Heart left ventricle (tissue), 16 donors: ENCODE data around the gene COPE. TPM values are rescaled to one million over a fixed set of nuclear protein-coding genes. Genes with fewer than 3 reads are reported as not detected.

Experiments
- ATAC-seq, 4 donors: fragments of 200-7000 bp; cut with Tn5 transposase; one replicate each; pipeline ENCODE4 v1.9.1; 2020 to 2022; ENCODE audit warnings: moderate library complexity in 4 of 4, mild to moderate bottlenecking in 3 of 4, moderate number of reproducible peaks in 1 of 4
- DNase-seq, 5 donors: peaks; one replicate each; pipeline ENCODE4 v3.0.0-alpha.2; 2020
- H3K27ac ChIP-seq, 12 donors: fragments of 200-600 bp; sonication (generic) in 4 of 12; one replicate each; pipeline versions ENCODE4 v1.5.0 to v1.8.0; 2016 to 2022; ENCODE audit warnings: mild to moderate bottlenecking in 2 of 12
- H3K27me3 ChIP-seq, 9 donors: fragments of 200-600 bp; sonication (generic) in 2 of 9; one replicate each; pipeline versions ENCODE4 v1.5.1 to v1.8.0; 2016 to 2022; ENCODE audit warnings: mild to moderate bottlenecking in 3 of 9
- H3K36me3 ChIP-seq, 9 donors: fragments of 200-600 bp; sonication (generic) in 2 of 9; one replicate each; pipeline versions ENCODE4 v1.5.0 to v1.8.0; 2018 to 2022; ENCODE audit warnings: mild to moderate bottlenecking in 2 of 9
- H3K4me1 ChIP-seq, 12 donors: fragments of 200-600 bp; sonication (generic) in 4 of 12; one replicate each; pipeline versions ENCODE4 v1.5.0 to v1.8.0; 2016 to 2022; ENCODE audit warnings: mild to moderate bottlenecking in 3 of 12
- H3K4me3 ChIP-seq, 12 donors: fragments of 200-600 bp; sonication (generic) in 4 of 12; one replicate each; pipeline versions ENCODE4 v1.5.0 to v1.8.0; 2017 to 2022; ENCODE audit warnings: mild to moderate bottlenecking in 9 of 12, moderate library complexity in 4 of 12
- H3K9me3 ChIP-seq, 12 donors: fragments of 200-600 bp; sonication (generic) in 4 of 12; one replicate each; pipeline versions ENCODE4 v1.5.0 to v1.8.0; 2016 to 2022; ENCODE audit warnings: mild to moderate bottlenecking in 1 of 12
- CTCF ChIP-seq, 12 donors: fragments of 200-600 bp; sonication (generic) in 4 of 12; IDR thresholded peaks; one replicate each; pipeline versions ENCODE4 v1.5.0 to v1.8.0; 2018 to 2022; ENCODE audit warnings: antibody characterized with exemption in 12 of 12, mild to moderate bottlenecking in 5 of 12
- POLR2A ChIP-seq, 2 donors: fragments of 450-650 bp; IDR thresholded peaks; one replicate each; pipeline ENCODE4 v1.6.1; 2017; ENCODE audit warnings: antibody characterized with exemption in 2 of 2, mild to moderate bottlenecking in 2 of 2, moderate library complexity in 2 of 2
- WGBS, 4 donors: extraction: QIAGEN DNeasy Blood & Tissue Kit in 2 of 4; methylation state at CpG; one replicate each; pipeline versions ENCODE4 v1.1.5 to v1.1.7; 2013 to 2018; 5-methylcytosine and 5-hydroxymethylcytosine counted together
- intact Hi-C, 10 donors: fragments of 100-400 bp; cut with DNase I; formaldehyde crosslinking; loops; one replicate each; pipeline versions ENCODE4 v1.11.1 to v1.14.2; 2022
- long read RNA-seq, 3 donors: library from polyadenylated mRNA; unstranded; transcript quantifications; one replicate each; pipeline ENCODE4 v2.0.0, GENCODE V29; 2020 to 2021
- polyA plus RNA-seq, 2 donors: library from polyadenylated mRNA; stranded (reverse); fragments of 200-250 nt; gene quantifications; one replicate each; pipeline ENCODE4 v1.2.3, GENCODE V29; 2013
- total RNA-seq, 9 donors: library from RNA; depleted of rRNA in 2 of 9; stranded (reverse); fragments of >200 nt in 2 of 9; fragmentation: NEBNext Ultra II Directional in 3 of 9; extraction: Animal tissue kit (Norgen Biotek cat#: 25700) in 3 of 9; gene quantifications; one replicate each; pipeline versions ENCODE4 v1.1.0 to v1.2.4, GENCODE V29; 2016 to 2023
- donor health status: ischemic (EF 13 %, LVEDD 7.1; RV severe dilation, severe dysfunction).
- donor health status: healthy with polysubstance abuse.
- donor health status: DM: no; HTN: yes; CAD: no.
- donor health status: DM: no; HTN: no; CAD: no.
- donor health status: ischemic (EF 25% LVEDD 6.9; RV normal size, moderate dysfunction).
- donor health status: ischemic (EF 25% LVEDD 5.7; RV mildly dilated, moderate dysfunction).
- donor health status: healthy.
- donor health status: DM: yes; HTN: yes; CAD: no.
- donor health status: ischemic (EF 35%, LVEDD 5.7; RV mildly dilated, moderate dysfunction).
- donor health status: nonischemic (EF 11% LVEDD 7.7; RV severe dilation, severe dysfunction).
- donor health status: DM: yes; HTN: yes; CAD: no.
- donor health status: PGD.
- donor health status: ischemic (EF 29% LVEDD 5.4; RV normal size, mild dysfunction).
- donor health status: nonischemic (EF 23%, LVEDD 6.1; RV moderate dilation, normal function).

COPE gene
- total RNA-seq (100 to 1,000 TPM in 8 of 9 donors, 10 to 100 TPM in 1; 94.0 to 241 (median 123) TPM), polyA plus RNA-seq (100 to 1,000 TPM; 172 to 216 TPM)
- long read RNA-seq, donor 1, transcript COPE-201 (10 exons, 1,141 nt): major isoform, 182 of 202 reads
- long read RNA-seq, donor 1, partial matches to known transcripts: 5 of 202 reads
- long read RNA-seq, donor 1, other reads (novel, unspliced or antisense): 10 of 202 reads
- long read RNA-seq, donor 2, transcript COPE-211 (11 exons, 1,144 nt): minor isoform, 6 of 492 reads
- long read RNA-seq, donor 2, transcript COPE-201 (10 exons, 1,141 nt): major isoform, 431 of 492 reads
- long read RNA-seq, donor 2, partial matches to known transcripts: 12 of 492 reads
- long read RNA-seq, donor 2, other reads (novel, unspliced or antisense): 37 of 492 reads
- long read RNA-seq, donor 3, transcript COPE-202 (9 exons, 948 nt): minor isoform, 6 of 182 reads
- long read RNA-seq, donor 3, transcript COPE-201 (10 exons, 1,141 nt): major isoform, 151 of 182 reads
- long read RNA-seq, donor 3, partial matches to known transcripts: 5 of 182 reads
- long read RNA-seq, donor 3, other reads (novel, unspliced or antisense): 17 of 182 reads

- Histone ChIP-seq H3K4me1 (peaks cover 6 to 47% (median 25%) of the 10 kb centered on the region in 12 donors), H3K27ac (peak within 1 kb of the TSS; percentile 73 to 92 (median 89)), H3K36me3 (peaks cover 0 to 46% (median 37%) of the 10 kb centered on the region in 9 donors), H3K4me3 (peak within 1 kb of the TSS; percentile 62 to 100 (median 88)), H3K27me3 (no peaks in the 10 kb centered on the region), H3K9me3 (no peaks in the 10 kb centered on the region)
- peak; percentile 96 to 99 (median 99) for DNase-seq
- TF ChIP-seq CTCF (IDR thresholded peaks at IDR 0.05): peak in 2 of 12 donors; percentile 15 to 17
- peak in 1 of 2 donors; percentile 80 for TF ChIP-seq POLR2A (IDR thresholded peaks at IDR 0.05)
- intact Hi-C loops: loop anchor here in 1 of 10 donors (2.0 kb wide), 1 partner anchor 22 kb away; the partner anchor contains the start of gene HOMER3
- WGBS, 4 donors: 0 to 1% (median 0%) methylated on average over 43 to 72 of the region's 72 CpGs
- peak; percentile 98 to 99 (median 99) for ATAC-seq
These were observed at the start of gene COPE, which contains the start of gene DDX49 for GRCh38 chr19:18919086-18919899. TSS of gene COPE (minus strand) at chr19:18919387. CDS start at chr19:18919348, 39 bp downstream. TSS of gene DDX49 (plus strand) at chr19:18919715. CDS start at chr19:18919742, 27 bp downstream.

GRCh38 chr19:18967358-18968146 lies 48.4 kb upstream of the COPE start:
- Histone ChIP-seq H3K27me3 (peaks cover 0 to 4% (median 0%) of the 10 kb centered on the region in 9 donors), H3K36me3 (no peaks in the 10 kb centered on the region), H3K27ac (peak overlapping the region in 10 of 12 donors; percentile 26 to 87 (median 58)), H3K4me1 (peaks cover 0 to 61% (median 8%) of the 10 kb centered on the region in 12 donors), H3K4me3 (no peak overlapping the region), H3K9me3 (no peaks in the 10 kb centered on the region)
- ATAC-seq (peak; percentile 66 to 89 (median 76)), DNase-seq (peak; percentile 62 to 78 (median 74))
- intact Hi-C loops: no loop called here
- TF ChIP-seq POLR2A (IDR thresholded peaks at IDR 0.05) (no peak), CTCF (IDR thresholded peaks at IDR 0.05) (no peak)
- 37 to 43% (median 39%) methylated on average over 11 of the region's 11 CpGs for WGBS, 4 donors

- no peak for ATAC-seq
- intact Hi-C loops: no loop called here
- no peaks in the 10 kb centered on the region for H3K36me3 ChIP-seq
- TF ChIP-seq POLR2A (IDR thresholded peaks at IDR 0.05) (no peak), CTCF (IDR thresholded peaks at IDR 0.05) (no peak)
- no peaks in the 10 kb centered on the region for H3K9me3 ChIP-seq
- WGBS, 4 donors: 63 to 71% (median 69%) methylated on average over 4 of the region's 4 CpGs
- no peak overlapping the region for H3K4me3 ChIP-seq
- no peak for DNase-seq
- peak overlapping the region in 3 of 12 donors; percentile 45 to 87 (median 71) for H3K27ac ChIP-seq
- peaks cover 0 to 54% (median 3%) of the 10 kb centered on the region in 12 donors for H3K4me1 ChIP-seq
- H3K27me3 ChIP-seq: peaks cover 4 to 12% (median 9%) of the 10 kb centered on the region in 9 donors
These were observed 47.1 kb upstream of the COPE start for GRCh38 chr19:18966307-18966706.
